Spleen (tissue), 11 donors: Measurements from ENCODE around the gene LSM3. TPM values are rescaled to one million over a fixed set of nuclear protein-coding genes. Genes with fewer than 3 reads are reported as not detected.

ENCODE experiments used
- DNase-seq: peaks from one replicate; pipeline ENCODE4 v3.0.0-alpha.2; 2020
- H3K27ac ChIP-seq, 8 donors: fragments of 200-600 bp; sonication (generic) in 7 of 8; 1 replicate in 4 of 8; 2 replicates in 4 of 8; pipeline versions ENCODE4 v1.5.0 to v1.8.0; 2016 to 2021; ENCODE audit warnings: inconsistent platforms in 4 of 8, mild to moderate bottlenecking in 4 of 8, moderate library complexity in 1 of 8
- H3K27me3 ChIP-seq, 7 donors: fragments of 200-600 bp; sonication (generic) in 6 of 7; replicated peaks in 1 of 7; 1 replicate in 4 of 7; 2 replicates in 3 of 7; pipeline versions ENCODE4 v1.5.0 to v1.8.0; 2016 to 2021; ENCODE audit warnings: inconsistent platforms in 3 of 7, mild to moderate bottlenecking in 1 of 7
- H3K36me3 ChIP-seq, 6 donors: fragments of 200-600 bp; sonication (generic) in 5 of 6; 1 replicate in 4 of 6; 2 replicates in 2 of 6; pipeline versions ENCODE4 v1.5.0 to v1.8.0; 2016 to 2021; ENCODE audit warnings: inconsistent platforms in 2 of 6
- H3K4me1 ChIP-seq, 6 donors: fragments of 200-600 bp; sonication (generic) in 5 of 6; 1 replicate in 3 of 6; 2 replicates in 3 of 6; pipeline versions ENCODE4 v1.5.0 to v1.8.0; 2016 to 2021; ENCODE audit warnings: inconsistent platforms in 3 of 6
- H3K4me3 ChIP-seq, 8 donors: fragments of 200-600 bp; sonication (generic) in 7 of 8; 1 replicate in 4 of 8; 2 replicates in 4 of 8; pipeline versions ENCODE4 v1.5.0 to v1.8.0; 2016 to 2021; ENCODE audit warnings: inconsistent platforms in 4 of 8, mild to moderate bottlenecking in 4 of 8, moderate library complexity in 2 of 8
- H3K9me3 ChIP-seq, 8 donors: fragments of 200-600 bp; sonication (generic) in 7 of 8; 1 replicate in 4 of 8; 2 replicates in 4 of 8; pipeline versions ENCODE4 v1.5.0 to v1.8.0; 2016 to 2021; ENCODE audit warnings: inconsistent platforms in 4 of 8
- CTCF ChIP-seq, 11 experiments: fragments of 200-600 bp in 7 of 11; fragments of 450-650 bp in 4 of 11; sonication (generic) in 4 of 11; IDR thresholded peaks in 8 of 11; conservative IDR thresholded peaks in 3 of 11; 1 replicate in 7 of 11; 2 replicates in 4 of 11; pipeline versions ENCODE4 v1.4.0 to v1.8.0; 2016 to 2021; ENCODE audit warnings: antibody characterized with exemption in 11 of 11, inconsistent platforms in 4 of 11, mild to moderate bottlenecking in 1 of 11
- POLR2A ChIP-seq, 3 donors: fragments of 450-650 bp; IDR thresholded peaks; one replicate each; pipeline ENCODE4 v1.5.1; 2017; ENCODE audit warnings: antibody characterized with exemption in 3 of 3, mild to moderate bottlenecking in 1 of 3
- POLR2AphosphoS5 ChIP-seq, 3 donors: sonication (generic); formaldehyde crosslinking; IDR thresholded peaks; one replicate each; pipeline ENCODE4 v1.5.1; 2017; ENCODE audit warnings: antibody characterized with exemption in 3 of 3
- whole genome bisulfite sequencing, 5 donors: extraction: QIAGEN DNeasy Blood & Tissue Kit in 3 of 5; methylation state at CpG; one replicate each; pipeline versions ENCODE4 v1.1.5 to v1.1.7; 2013 to 2018; 5-methylcytosine and 5-hydroxymethylcytosine counted together
- intact Hi-C: fragments of 100-400 bp; cut with DNase I; formaldehyde crosslinking; loops from one replicate; pipeline ENCODE4 v1.15.0; 2023; ENCODE audit warnings: low total_unique reads
- polyA plus RNA-seq, 3 donors: library from polyadenylated mRNA; stranded (reverse); fragments of 200-250 nt; gene quantifications; one replicate each; pipeline ENCODE4 v1.2.1, GENCODE V29; 2013
- total RNA-seq, 7 donors: library from RNA; depleted of rRNA in 3 of 7; stranded (reverse); fragments of >200 nt in 3 of 7; fragmentation: NEBNext Ultra II Directional in 4 of 7; extraction: Animal tissue kit (Norgen Biotek cat#: 25700) in 4 of 7; gene quantifications; one replicate each; pipeline versions ENCODE4 v1.1.0 to v1.2.1, GENCODE V29; 2016 to 2021
- donor health status: healthy with polysubstance abuse.
- donor health status: DM: no; HTN: no; CAD: no; lungs with moderate emphysema.
- donor health status: DM: no; HTN: no; CAD: no.
- donor health status: Bipolar disorder and iron deficiency.
- donor health status: healthy.
- donor health status: DM: no; HTN: no; CAD: no.
- donor health status: DM: yes; HTN: yes; CAD: no.

The LSM3 gene
- total and polyA plus RNA-seq, 10 donors, result 7.5 to 15.8 (median 9.7) TPM

GRCh38 chr3:14209581-14210289 lies 31.1 kb downstream of the LSM3 start:
- H3K27me3 ChIP-seq, result no peaks in the 10 kb centered on the region
- intact Hi-C loops, result no loop called here
- H3K9me3 ChIP-seq, result no peaks in the 10 kb centered on the region
- H3K4me3 ChIP-seq, result no peak overlapping the region
- no peak for TF ChIP-seq POLR2AphosphoS5 (IDR thresholded peaks at IDR 0.05)
- TF ChIP-seq POLR2A (IDR thresholded peaks at IDR 0.05), result no peak
- no peak for TF ChIP-seq CTCF (IDR thresholded peaks at IDR 0.05 in 8 of 11, conservative IDR thresholded peaks at IDR 0.05 in 3 of 11)
- DNase-seq, result no peak
- no peak overlapping the region for H3K27ac ChIP-seq
- H3K36me3 ChIP-seq, result no peaks in the 10 kb centered on the region
- 82 to 94% (median 89%) methylated on average over 14 of the region's 14 CpGs for WGBS, 5 donors
- peaks cover 0 to 7% (median 2%) of the 10 kb centered on the region in 6 donors for H3K4me1 ChIP-seq

GRCh38 chr3:14210290-14210688 lies 31.7 kb downstream of the LSM3 start:
- no peak for DNase-seq
- WGBS, 5 donors, result 43 to 84% (median 77%) methylated on average over 3 of the region's 3 CpGs
- TF ChIP-seq POLR2A (IDR thresholded peaks at IDR 0.05) (no peak), CTCF (IDR thresholded peaks at IDR 0.05 in 8 of 11, conservative IDR thresholded peaks at IDR 0.05 in 3 of 11) (no peak), POLR2AphosphoS5 (IDR thresholded peaks at IDR 0.05) (no peak)
- H3K4me3 ChIP-seq, result no peak overlapping the region
- no peaks in the 10 kb centered on the region for H3K36me3 ChIP-seq
- no peaks in the 10 kb centered on the region for H3K9me3 ChIP-seq
- H3K4me1 ChIP-seq, result peaks cover 0 to 3% (median 0%) of the 10 kb centered on the region in 6 donors
- no peaks in the 10 kb centered on the region for H3K27me3 ChIP-seq
- intact Hi-C loops, result no loop called here
- no peak overlapping the region for H3K27ac ChIP-seq

- no peak for DNase-seq
- Histone ChIP-seq H3K4me1 (no peaks in the 10 kb centered on the region), H3K36me3 (no peaks in the 10 kb centered on the region), H3K4me3 (no peak overlapping the region), H3K27me3 (no peaks in the 10 kb centered on the region), H3K9me3 (no peaks in the 10 kb centered on the region), H3K27ac (no peak overlapping the region)
- 73 to 91% (median 82%) methylated on average over 4 of the region's 4 CpGs for WGBS, 5 donors
- intact Hi-C loops, result no loop called here
- TF ChIP-seq POLR2AphosphoS5 (IDR thresholded peaks at IDR 0.05) (no peak), POLR2A (IDR thresholded peaks at IDR 0.05) (no peak), CTCF (IDR thresholded peaks at IDR 0.05 in 8 of 11, conservative IDR thresholded peaks at IDR 0.05 in 3 of 11) (no peak)
Observed at GRCh38 chr3:14210843-14211594, 32.4 kb downstream of the LSM3 start.

GRCh38 chr3:14211621-14212020 lies 33.0 kb downstream of the LSM3 start:
- Histone ChIP-seq H3K27ac (no peak overlapping the region), H3K9me3 (no peaks in the 10 kb centered on the region), H3K4me3 (no peak overlapping the region), H3K27me3 (no peaks in the 10 kb centered on the region), H3K4me1 (no peaks in the 10 kb centered on the region), H3K36me3 (no peaks in the 10 kb centered on the region)
- 61 to 75% (median 66%) methylated on average over 4 of the region's 4 CpGs for WGBS, 5 donors
- intact Hi-C loops, result no loop called here
- TF ChIP-seq POLR2AphosphoS5 (IDR thresholded peaks at IDR 0.05), result no peak
- TF ChIP-seq CTCF (IDR thresholded peaks at IDR 0.05 in 8 of 11, conservative IDR thresholded peaks at IDR 0.05 in 3 of 11), result no peak
- TF ChIP-seq POLR2A (IDR thresholded peaks at IDR 0.05), result no peak
- DNase-seq, result no peak
